CD4-positive, alpha-beta T cell treated with Interleukin-12 subunit alpha and Interleukin-12 subunit beta, for 1 hour (primary cell): ENCODE data around the gene MARVELD3.

Experiments used
- DNase-seq: peaks from one replicate; pipeline ENCODE4 v3.0.0-alpha.2; 2020

The MARVELD3 gene

DNA sequence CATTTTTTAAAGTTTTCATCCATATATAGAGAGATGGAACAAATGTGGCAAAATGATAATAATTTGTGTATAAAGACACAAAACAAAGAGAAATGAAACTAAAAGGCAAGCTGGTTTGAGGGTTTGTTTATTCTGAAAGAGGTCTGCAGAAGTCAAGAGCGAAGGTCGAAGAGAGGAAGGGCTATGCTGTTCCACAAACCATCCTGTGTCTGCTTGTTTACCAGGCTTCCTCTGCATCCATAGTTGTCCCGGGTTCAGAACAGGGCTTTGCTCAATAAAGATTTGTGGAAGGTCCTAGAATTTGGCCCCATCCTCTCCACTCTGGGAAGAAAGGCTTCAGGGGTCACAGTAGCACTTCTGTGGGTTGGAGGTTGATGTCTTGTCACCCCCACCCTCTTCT, 2.4 kb upstream of the MARVELD3 start:
- DNase-seq = no peak

DNA sequence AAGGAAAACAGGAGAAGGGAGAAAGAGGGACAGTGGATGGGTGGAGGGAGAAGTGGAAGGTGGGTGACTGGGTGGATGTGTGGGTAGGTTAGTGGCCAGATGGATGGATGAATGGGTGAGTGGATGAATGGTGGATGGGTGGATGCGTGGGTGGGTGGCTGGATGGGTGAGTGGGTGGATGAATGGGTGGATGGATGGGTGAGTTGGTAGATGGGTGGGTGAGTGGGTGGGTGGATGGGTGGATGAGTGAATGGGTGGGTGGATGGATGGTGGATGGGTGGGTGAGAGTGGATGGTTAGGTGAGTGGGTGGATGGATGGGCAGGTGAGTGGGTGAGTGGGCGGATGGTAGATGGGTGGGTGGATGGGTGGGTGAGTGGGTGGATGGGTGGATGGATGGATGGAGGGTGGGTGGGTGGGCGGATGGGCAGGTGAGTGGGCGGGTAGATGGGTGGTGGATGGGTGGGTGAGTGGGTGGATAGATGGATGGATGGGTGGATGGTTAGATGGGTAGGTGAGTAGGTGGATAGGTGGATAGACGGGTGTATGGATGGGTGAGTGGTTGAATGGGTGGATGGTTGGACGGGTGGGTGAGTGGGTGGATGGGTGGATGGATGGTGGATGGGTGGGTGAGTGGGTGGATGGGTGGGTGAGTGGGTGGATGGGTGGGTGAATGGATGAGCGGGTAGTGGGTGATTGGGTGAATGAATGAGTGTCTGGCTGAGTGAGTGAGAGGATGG, 702 bp upstream of the MARVELD3 start:
- no peak for DNase-seq

DNA sequence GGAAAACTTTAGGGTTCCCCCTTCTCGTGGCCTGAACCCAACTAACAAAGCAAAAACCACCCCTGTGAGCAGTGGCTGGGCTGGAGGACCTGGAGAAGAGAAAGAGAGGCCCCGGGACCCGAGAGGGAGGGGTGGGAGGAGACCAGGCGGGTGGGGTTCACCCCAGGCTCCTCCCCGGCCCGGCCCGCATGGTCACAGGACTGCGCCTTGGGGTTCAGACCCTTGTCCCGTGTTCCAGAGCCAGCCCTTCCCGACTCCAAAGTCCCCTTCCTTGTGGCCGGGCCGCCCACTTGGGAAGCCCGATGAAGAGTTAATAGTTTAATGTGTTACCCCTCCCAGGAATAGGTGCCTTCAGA, 852 bp downstream of the MARVELD3 start:
- no peak for DNase-seq

DNA sequence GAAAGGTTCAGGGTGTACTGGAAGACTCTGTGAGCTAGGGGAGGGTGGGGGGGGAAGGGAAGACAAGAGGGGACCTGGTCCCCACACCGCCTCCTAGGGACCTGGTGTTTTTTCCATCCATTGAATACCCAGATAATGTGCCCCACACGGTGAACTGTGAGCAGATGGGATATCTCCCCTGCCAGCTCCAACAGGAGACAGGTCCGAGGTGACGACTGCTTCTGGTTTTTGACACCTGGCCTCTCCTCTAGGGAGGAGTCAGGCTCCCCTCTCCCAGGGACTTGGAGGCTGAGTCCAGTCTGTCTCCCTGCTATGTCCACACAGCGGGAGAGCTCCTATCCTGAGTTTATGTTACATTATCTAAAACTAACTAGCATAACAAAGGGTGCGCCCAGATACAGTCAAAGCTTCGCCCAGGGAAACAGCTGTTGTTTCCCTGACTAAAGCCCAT, 1.8 kb downstream of the MARVELD3 start:
- no peak for DNase-seq

DNA sequence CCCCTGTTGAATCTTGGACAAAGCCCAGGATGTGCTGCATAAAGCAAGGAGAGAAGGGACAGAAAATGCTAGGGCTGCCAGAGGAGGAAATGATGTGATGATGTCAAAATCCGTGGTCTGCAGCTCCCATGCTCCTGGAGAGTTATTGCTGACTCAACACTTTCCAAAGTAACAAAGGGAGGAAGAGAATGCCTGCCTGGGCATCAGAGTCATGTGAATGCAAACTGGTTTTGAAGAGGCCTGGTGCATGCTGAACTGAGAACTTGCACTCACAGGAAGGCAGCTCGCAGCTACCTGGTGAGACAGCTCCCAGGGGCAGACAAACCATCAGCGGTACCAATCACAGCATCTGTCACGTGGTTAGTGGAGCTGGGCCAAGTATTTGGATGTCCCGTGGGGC, 2.8 kb downstream of the MARVELD3 start:
- DNase-seq = no peak

DNA sequence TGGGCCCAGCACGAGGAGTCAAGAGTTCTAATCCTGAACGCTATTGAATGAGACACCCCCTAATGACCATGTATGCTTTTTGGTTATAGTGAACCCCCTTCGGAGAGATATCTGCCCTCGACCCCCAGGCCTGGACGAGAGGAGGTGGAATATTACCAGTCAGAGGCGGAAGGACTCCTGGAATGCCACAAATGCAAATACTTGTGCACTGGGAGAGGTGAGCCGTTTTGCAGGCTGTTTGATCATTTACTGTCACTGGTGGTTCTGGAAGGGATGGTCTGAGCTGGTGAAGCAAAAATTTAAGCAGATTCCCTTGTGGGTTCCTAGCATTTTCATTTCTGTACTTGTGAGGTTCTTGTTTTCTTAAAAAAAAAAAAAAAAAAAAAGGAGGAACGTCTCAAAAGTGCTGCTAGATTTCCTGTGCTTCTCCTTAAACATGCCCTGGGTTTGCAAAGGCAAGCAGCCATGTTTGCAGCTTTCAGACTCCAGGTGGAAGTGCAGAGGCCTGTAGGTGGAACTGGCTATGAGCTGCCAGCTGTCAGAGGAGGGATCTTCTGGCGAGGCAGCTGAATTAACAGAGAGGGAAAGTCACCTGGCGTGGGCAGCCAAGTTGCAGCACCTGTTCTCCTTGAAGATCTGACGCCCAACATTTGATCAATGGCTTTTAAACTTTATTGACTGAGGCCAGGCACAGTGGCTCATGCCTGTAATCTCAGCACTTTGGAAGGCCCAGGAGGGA, 3.5 kb downstream of the MARVELD3 start:
- DNase-seq = no peak

DNA sequence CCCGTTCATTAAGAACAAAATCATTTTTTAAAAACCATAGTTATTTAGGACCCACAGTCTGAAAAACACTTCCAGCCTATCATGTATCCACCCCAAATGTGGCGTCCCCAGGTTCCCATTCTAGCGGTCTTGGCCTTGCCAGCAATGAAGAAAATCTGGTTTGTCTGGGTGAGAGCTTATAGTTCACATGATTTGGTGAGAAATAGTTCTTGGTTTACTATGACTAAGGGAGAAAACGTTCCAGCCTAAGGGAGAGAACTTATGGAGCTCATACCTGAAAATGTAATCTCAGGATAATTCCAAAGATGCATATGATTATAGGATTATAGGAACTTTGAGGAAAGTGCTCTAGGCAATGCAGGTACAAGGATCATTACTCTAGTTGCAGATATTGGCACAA, 4.8 kb downstream of the MARVELD3 start:
- DNase-seq = no peak

DNA sequence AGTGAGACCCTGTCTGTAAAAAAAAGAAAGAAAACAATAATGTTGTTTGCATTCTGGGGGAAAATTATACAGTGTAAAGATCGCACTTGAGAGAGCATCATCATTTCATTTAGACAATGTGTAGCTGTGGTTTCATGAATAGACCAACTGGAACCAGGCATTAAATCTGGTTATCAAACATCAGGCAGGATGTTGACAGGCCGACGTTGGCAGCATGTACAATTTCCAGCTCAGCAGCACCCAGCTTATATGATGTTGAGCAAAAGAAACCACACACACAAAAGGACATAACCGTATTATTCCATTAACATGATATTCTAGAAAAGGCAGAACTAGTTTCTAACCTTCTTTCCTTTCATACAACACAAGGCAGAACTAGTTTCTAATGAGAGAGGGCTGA, 5.8 kb downstream of the MARVELD3 start:
- no peak for DNase-seq

DNA sequence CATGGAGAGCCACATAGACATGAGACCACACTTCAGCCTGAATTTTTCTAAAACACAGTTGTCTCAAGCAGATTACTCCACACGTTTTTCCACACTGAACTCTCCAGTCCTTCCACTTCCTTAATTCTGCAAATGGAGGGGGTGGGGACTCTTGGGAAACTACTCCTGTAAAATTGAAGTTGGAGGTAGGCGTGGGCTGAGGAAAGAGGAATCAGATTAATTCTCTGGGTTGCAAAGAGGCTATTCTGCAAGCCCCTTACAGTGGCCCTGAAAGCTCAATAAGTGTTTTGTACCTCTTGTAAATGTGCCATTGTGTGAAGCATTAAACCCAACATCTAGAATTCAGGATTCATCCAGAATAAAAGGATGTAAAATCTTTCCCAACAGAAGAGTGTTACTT, 9.6 kb downstream of the MARVELD3 start:
- no peak for DNase-seq

DNA sequence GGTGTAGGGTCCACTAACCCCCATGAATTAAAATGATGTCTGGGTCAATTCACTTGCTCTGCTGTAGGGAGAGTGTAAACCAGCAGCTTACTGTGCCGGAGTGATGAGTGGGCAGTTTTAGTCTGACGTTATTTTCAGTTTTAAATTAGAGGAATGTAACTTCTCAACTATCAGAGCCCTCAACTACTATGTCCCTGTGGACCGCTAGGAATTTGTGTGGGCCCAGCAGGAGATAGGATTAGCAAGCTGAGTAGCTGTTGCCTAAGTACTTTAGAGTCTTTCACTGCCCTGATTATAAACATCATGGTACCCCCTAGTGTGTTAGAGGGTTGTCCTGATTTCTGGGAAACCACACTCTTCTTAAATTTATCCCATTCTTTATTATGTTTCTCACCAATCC, 11.4 kb downstream of the MARVELD3 start:
- DNase-seq = no peak

DNA sequence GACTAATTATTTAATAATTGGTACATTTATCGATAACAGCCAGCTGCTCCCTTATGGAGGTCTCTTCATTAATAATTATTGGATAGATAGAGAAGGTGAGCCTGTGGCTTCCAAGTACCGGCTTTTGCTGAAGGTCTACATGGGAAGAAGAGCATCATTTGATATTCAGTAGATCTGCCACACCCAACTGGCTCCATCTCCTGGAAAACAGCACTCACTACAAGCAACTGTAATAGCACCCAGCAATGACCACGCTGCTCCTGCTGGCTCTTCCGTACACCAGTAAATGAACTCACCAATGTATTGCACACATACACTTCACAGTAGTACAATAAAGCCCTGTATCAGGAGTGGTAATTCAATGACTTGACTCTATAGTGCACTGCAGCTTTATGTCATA, 19.5 kb downstream of the MARVELD3 start:
- DNase-seq = peak; percentile 4

DNA sequence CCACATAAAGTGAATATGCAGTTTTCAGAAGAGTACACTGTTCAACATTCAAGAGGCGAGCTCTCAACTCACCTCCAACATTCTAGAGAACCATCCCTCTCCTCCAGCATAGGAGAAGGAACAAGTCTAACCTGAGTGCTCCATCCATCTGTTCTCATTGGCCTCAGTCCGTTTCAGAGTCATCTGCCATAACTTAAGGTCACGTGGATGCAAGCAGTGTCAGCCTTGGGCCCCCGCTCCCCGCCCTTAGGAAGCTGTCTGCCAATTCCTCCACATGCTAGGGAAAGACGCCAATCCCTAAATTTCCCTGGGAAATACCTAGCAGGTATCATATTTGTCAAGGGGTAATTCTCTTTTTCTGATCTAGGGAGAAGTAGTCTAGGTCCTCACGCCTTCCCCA, 21.4 kb downstream of the MARVELD3 start:
- DNase-seq = no peak

DNA sequence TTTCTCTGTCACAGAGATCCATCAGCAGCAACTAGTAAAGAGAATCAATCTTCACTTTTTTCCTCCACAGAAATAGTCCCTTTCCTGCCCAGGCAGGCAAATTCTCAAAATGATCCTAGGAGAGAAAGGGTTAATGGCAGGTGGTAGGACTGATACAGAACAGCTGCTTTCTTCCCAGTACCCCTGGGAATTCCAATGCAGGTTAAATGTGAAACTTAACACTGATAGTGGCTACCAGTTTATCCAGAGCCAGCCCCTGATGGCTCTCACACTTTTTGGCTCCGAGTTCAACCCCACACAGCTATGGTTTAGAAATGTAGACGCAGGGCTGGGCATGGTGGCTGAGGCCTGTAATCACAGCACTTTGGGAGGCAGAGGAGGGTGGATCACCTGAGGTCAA, 22.2 kb downstream of the MARVELD3 start:
- DNase-seq = no peak

DNA sequence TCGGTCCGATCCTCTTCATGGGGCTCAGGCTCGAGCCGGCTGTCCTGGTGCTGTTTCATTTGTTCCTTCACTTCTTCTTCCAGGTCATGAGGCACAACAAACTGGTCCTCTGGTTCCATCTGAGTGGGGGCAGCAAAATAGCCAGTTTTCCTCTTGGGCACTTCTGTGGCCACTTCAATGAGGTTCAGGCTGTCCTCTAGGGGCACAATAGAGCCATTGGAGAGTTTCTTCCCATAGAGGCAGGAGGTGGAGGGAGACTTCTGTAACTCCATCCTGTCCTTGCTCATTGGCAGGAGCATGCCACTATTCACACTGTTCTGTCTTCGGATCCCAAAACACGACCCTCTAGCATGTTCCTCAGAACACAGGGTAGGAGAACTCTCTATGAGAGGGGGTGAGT, 22.9 kb downstream of the MARVELD3 start:
- no peak for DNase-seq

DNA sequence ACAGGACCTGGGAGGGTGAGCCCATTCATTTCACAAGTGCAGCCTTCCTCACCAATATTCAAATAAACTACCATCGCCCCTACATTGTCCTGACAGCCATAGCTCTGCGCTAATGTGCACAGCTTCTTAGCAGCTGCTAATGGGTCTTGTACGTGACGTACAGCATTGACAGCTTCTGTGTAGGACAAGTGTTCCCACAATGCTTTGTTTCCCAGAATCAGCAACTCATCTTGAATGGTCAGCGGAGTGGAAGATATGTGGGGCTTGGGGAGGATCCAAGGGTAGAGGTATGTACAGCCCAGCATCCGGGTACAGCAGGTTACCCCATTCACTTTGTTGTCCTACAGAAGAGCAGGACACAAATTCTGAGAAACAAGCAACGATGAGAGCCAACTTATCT, 23.7 kb downstream of the MARVELD3 start:
- no peak for DNase-seq

DNA sequence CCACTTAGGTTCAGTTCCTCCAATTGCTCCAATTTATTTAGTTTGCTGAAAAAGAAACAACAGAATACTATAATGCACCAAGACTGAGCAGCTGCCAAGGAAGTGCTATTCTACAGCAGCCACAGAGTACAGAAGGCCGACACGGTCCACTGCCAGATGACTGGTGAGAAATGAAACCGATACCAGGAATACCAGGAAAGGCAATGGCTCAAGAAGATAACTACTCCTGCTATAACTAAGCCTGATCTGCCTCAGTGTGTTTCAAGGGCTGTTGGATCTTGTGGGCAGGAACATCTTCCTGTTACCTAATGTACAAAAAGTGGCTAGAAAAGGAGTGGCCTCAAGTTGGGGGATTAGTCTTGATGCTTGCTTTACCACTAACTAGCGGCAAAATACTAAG, 32.8 kb downstream of the MARVELD3 start:
- no peak for DNase-seq

DNA sequence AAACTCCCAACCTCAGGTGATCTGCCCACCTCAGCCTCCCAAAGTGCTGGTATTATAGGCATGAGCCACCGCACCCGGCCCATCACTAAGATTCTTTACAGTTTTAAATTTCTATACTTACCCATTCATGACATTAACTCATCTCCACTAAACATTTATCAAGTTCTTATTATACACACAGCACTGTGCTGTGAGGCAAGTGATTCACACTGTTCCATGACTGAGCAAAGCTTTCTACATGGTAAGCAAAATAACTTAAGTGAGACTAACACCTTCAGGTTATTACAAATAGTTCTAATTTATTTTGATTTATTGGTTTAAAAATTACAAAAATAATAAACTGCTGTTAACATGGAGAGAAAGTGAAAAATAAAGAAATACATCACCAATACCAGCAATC, 33.5 kb downstream of the MARVELD3 start:
- DNase-seq = no peak

DNA sequence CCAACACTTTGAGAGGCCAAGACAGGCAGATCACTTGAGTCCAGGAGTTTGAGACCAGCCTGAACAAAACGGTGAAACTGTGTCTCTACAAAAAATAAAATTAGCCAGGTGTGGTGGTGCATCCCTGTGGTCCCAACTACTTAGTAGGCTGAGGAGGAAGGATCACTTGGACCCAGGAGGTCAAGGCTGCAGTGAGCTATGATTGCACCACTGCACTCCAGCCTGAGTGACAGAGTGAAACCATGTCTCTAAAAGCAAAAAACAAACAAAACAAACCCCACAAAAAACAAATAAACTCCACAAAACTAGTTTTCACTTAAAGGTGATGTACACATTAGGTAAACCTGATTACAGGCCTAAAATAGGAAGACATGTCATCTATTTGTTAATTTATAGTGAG, 40.3 kb downstream of the MARVELD3 start:
- no peak for DNase-seq

DNA sequence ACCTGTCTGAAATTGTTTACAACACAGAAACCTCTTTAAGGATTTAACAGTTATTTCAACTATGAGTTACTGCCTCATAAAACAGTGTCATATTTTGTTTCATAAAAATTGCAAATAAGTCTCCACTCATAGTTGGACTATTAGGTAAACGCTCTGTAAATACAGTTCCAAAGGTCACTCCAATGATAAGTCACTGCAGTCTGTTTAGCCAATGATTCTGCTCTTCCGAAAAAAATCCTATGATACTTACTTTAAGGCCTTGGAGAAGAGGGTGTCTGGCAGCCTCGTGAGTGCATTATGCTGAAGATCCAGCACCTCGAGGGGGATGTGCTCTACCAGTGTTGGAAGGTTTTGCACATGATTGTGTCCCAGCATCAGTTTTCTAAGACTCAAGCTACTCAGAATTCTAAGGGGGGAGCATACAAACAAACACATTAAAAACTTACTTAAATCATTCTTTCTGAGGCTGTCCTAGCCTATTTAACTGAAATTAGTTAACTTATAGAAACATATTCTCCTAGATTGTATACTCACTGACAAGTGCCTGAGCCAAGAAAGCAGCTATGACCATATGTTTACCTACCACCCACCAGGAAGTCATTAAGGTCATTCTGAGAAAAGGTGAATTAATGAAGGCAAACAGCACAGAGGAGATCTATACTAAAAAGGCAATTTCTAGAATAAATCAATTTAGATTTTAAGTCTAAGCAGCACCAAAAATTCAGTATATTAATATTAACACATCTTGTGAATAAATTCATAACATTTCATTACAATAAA, 41.1 kb downstream of the MARVELD3 start:
- DNase-seq = no peak

DNA sequence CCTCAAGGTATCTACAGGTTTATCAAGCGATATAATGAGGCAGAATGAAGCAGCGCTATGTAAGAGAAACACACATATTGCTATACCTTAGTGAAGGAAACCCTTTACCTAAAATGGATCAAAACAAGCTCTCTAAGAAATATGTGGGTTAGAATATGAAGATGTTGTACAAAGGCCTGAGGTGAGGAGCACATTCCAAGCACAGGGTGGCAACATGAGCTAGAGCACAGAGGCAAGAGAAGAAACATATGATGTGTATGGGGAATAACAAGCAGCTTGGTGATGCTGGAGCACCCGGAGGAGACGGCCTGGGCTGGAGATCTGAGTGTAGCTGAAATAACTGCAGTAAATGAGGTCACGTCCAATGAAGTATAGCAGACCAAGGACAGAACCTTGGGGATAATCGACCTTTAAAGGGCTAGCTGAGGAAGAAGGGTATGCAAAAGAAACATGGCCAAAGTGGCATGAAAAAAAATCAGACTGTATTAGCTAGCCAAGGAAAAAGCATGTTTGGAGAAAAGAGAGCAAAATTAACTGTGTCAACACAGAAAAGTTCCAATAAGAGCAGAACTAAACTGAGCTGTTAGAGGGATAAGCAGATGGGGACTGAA, 44.0 kb downstream of the MARVELD3 start:
- DNase-seq = no peak

DNA sequence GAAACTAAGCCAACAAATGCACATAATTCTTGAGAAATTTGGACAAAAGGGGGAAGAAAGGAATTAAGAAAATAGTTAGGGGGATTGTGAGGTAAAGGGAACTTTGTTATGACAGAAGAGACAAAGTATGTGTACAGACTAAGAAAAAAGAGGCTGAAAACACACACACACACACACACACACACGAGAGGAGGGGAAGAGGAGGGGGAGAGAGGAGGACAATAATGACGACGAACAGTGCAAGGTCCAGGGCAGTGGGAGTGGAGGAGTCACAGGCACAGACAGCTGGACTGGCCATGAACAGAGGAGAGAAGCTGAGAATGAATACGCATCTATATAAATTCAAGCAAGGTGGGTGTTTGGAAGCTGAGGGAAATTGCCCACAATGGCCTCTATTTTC, 44.6 kb downstream of the MARVELD3 start:
- no peak for DNase-seq

DNA sequence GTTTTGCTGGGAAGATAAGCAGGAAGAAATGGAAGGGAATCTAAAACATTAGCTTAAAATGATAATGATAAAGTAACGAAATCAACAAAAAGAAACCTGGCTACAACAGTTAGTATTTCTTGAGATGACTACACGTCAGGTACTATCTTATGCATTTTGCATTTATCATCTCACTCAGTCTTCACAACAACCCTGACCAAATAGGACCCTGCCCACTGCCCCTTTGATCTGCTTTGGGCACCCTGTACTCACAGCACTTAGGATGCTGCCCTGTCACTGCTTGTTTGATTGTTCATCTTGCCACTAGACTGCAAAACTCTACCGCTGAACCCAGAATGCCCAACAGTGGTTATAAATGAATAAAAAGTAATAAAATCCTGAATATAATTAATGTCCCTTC, 45.2 kb downstream of the MARVELD3 start:
- no peak for DNase-seq

DNA sequence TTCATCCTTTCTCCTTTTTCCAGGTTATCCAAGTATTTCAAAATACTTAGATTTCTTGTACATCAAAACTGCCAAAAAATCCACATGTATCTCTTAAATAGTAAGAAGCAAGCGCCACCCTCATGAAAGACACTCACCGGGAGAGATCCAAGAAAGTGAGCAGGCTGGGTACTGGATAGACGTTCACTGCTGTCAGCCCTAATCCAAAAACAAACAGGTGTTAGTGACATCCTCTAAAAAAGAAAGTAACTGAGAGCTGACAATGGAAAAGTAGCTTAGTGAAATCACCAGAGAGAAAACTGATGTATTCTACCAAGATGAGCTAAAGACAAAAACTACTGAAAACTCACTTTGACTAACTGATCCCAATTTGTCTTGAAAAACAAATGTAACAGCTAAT, 46.1 kb downstream of the MARVELD3 start:
- no peak for DNase-seq
